VCaP (cell line): ENCODE data around the gene TTC4.

Experiments
- H3K27ac ChIP-seq: fragments of 450-650 bp; 2 replicates; pipeline ENCODE4 v1.5.1; 2017
- TF ChIP-seq, protein P1 (sequence below): fragments of 450-650 bp; conservative IDR thresholded peaks from 2 replicates; pipeline ENCODE4 v1.5.1; 2017; ENCODE audit warnings: mild to moderate bottlenecking, moderate library complexity

The TTC4 gene

GRCh38 chr1:54696262-54696661, 19.4 kb upstream of the TTC4 start:
- TF ChIP-seq, protein P1, sequence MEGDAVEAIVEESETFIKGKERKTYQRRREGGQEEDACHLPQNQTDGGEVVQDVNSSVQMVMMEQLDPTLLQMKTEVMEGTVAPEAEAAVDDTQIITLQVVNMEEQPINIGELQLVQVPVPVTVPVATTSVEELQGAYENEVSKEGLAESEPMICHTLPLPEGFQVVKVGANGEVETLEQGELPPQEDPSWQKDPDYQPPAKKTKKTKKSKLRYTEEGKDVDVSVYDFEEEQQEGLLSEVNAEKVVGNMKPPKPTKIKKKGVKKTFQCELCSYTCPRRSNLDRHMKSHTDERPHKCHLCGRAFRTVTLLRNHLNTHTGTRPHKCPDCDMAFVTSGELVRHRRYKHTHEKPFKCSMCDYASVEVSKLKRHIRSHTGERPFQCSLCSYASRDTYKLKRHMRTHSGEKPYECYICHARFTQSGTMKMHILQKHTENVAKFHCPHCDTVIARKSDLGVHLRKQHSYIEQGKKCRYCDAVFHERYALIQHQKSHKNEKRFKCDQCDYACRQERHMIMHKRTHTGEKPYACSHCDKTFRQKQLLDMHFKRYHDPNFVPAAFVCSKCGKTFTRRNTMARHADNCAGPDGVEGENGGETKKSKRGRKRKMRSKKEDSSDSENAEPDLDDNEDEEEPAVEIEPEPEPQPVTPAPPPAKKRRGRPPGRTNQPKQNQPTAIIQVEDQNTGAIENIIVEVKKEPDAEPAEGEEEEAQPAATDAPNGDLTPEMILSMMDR = no peak

GRCh38 chr1:54697896-54698295, 17.8 kb upstream of the TTC4 start:
- TF ChIP-seq, protein P1 = no peak
- H3K27ac ChIP-seq = no peak overlapping the region

More at GRCh38 chr1:54696262-54696661, 19.4 kb upstream of the TTC4 start:
- no peak overlapping the region for H3K27ac ChIP-seq

DNA sequence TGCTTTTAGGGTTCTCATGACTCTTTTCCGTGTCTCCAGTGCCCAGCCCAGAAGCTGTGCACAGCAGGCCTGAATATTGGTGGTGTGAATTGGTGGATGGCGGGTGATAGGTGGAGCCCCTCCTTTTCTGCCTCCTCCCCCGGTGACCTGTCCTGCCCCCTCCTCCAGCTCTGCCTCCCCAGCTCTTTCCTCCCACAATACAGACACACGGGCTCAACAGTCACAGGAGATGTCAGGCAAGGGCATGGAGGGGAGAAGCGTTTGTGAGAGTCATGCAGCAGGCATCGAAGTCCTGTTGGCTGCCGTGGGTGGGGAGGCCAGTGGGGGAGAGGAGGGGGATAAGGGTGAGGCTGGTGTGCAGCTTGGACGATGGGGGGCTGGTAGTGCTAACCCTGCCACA, 17.3 kb upstream of the TTC4 start:
- TF ChIP-seq, protein P1 = no peak
- no peak overlapping the region for H3K27ac ChIP-seq

- TF ChIP-seq, protein P1 = no peak
- no peak overlapping the region for H3K27ac ChIP-seq
Measured at GRCh38 chr1:54699936-54700525, 15.6 kb upstream of the TTC4 start.

- TF ChIP-seq, protein P1 = no peak
- H3K27ac ChIP-seq = no peak overlapping the region
Measured at GRCh38 chr1:54701066-54701465, 14.6 kb upstream of the TTC4 start.

DNA sequence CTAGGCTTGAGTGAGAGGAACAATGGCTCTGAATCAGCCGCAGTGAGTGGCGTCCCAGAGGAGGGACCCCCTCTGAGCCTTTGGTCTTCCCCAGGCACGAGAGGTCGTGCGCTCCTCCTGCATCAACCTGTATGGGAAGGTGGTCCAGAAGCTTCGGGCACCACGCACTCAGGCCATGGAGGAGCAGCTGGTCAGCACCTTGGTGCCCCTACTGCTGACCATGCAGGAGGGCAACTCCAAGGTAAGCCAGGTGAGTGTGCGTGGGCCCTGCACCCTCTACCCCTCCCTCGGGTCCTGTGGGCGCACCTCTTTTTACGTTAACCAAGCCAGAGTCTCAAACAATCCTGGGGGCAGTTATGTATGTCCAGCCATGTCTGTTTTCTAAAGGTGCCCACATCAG, 13.7 kb upstream of the TTC4 start:
- TF ChIP-seq, protein P1 = no peak
- H3K27ac ChIP-seq = no peak overlapping the region

DNA sequence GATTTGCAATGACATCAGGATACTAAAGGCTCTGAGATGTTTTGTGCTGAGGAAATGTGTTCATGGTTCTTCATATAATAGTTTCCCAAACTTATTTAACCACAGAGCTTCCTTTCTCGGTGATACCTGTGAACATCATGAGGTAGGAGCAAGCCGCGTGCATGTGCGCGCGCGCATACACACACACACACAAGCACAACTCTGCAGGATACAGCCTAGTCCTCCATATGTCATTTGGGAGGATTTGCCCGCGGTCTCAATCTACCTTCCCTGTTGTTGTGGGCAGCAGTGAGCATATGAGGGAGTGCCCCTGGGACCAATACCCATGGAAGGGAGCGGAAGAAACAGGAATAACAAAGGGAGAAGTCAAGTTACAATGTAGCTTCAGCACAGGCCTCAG, 12.2 kb upstream of the TTC4 start:
- H3K27ac ChIP-seq = no peak overlapping the region
- TF ChIP-seq, protein P1 = no peak
